Rectal smooth muscle tissue (tissue), 1 donor: ENCODE results near the gene EML4.

Experiments
- H3K27ac ChIP-seq: one replicate; pipeline ENCODE4 v1.7.0; 2013; ENCODE audit warnings: low read depth, low read length, inconsistent platforms
- H3K27me3 ChIP-seq: one replicate; pipeline ENCODE4 v1.7.0; 2013; ENCODE audit warnings: low read length; ENCODE audit not compliant: control insufficient read depth, insufficient read depth
- H3K36me3 ChIP-seq: one replicate; pipeline ENCODE4 v1.7.0; 2013; ENCODE audit warnings: low read length; ENCODE audit not compliant: control insufficient read depth, insufficient read depth
- H3K4me1 ChIP-seq: one replicate; pipeline ENCODE4 v1.7.0; 2013; ENCODE audit warnings: low read length; ENCODE audit not compliant: control insufficient read depth, insufficient read depth
- H3K4me3 ChIP-seq: one replicate; pipeline ENCODE4 v1.7.0; 2013; ENCODE audit warnings: low read length
- H3K9ac ChIP-seq: one replicate; pipeline ENCODE4 v1.7.0; 2013; ENCODE audit warnings: low read length

EML4 gene

DNA sequence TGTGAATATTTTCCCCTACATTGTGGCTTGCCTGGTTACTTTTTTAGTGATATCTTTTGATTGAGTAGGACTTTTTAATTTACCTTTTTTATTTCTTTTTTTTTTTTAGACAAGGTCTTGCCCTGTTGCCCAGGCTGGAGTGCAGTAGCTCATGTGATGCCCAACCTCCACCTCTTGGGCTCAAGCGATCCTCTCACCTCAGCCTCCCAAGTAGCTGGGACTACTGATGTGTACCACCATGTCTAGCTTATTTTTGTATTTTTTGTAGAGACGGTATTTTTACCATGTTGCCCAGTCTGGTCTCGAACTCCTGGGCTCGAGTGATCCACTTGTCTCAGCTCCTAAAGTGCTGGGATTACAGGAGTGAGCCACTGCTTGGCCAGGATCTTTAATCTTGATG lies 25.3 kb downstream of the EML4 start:
- Histone ChIP-seq H3K4me1 (no peaks in the 10 kb centered on the region), H3K36me3 (no peaks in the 10 kb centered on the region), H3K9ac (no peak overlapping the region), H3K4me3 (no peak overlapping the region), H3K27ac (no peak overlapping the region), H3K27me3 (no peaks in the 10 kb centered on the region)

DNA sequence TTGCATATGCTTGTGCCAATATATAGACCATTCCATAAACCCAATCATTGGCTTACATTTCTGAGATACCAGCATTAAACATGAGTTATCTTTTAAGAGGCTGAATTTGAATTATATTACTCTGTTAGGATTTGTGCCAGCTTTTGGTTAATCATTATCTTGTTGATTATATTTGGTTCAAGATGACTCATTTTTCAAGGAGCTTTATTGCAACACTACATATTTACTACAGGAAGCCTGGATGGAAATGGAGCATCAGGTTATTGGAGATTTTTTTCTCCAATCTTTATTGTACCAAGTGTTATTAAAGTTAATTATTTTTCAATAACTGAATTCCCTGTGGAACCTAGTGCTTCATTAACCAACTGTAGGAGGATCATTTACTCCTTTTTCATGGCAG lies 26.4 kb downstream of the EML4 start:
- H3K4me3 ChIP-seq: no peak overlapping the region
- H3K9ac ChIP-seq: no peak overlapping the region
- no peaks in the 10 kb centered on the region for H3K4me1 ChIP-seq
- H3K27me3 ChIP-seq: no peaks in the 10 kb centered on the region
- no peak overlapping the region for H3K27ac ChIP-seq
- no peaks in the 10 kb centered on the region for H3K36me3 ChIP-seq

DNA sequence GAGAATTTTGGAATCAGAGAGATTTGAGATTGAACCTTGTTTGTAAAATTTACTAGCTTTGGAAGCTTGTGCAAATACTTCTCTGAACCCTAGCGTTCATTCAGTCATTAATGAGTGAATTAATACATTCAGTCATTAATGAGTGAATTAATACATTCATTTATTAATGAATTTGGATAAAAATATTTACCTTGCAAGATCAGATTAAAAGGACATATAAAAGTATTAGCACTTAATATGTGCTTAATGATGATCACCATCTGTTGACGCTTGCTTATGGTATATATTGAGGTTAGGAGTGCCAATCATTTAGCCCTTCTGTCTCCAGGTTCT lies 26.9 kb downstream of the EML4 start:
- Histone ChIP-seq H3K4me3 (no peak overlapping the region), H3K4me1 (peaks cover 2% of the 10 kb centered on the region), H3K27ac (no peak overlapping the region), H3K9ac (no peak overlapping the region), H3K36me3 (no peaks in the 10 kb centered on the region), H3K27me3 (no peaks in the 10 kb centered on the region)

DNA sequence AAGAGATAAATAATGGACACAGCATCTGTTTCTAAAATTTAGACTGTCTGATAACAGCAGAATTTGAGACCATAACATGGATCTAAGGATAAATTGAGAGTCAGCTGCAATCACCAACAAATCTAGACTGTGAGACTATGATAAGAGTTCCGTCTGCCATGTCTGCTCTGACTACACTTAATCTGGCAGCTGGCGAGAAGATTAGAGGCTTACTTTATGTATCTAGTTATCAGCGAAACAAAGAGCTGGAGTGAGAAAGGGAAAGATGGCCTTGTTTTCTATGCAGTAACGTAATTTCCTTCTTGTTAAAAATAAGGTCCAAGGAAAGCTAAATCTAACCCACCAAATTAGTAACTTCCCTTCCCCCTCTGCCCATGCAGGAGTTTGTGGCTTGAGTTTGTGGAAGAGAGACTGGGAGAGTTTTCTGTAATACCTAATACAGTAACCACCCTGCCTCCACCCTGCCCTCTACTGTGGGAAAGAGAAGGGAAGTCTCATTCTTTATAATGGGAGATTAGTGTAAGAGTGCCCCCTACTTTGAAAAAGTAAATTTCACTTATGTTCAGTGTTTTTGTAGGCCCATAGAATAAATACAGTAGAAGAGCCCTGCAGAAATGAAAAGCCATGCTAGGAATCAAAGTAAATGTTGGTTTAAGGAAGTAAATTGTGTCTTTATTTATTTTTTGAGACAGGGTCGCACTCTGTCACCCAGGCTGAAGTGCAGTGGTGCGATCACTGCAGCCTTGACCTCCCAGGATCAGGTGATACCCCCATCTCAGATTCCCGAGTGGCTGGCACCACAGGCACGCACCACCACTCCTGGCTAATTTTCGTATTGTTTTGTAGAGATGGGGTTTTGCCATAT lies 27.5 kb downstream of the EML4 start:
- Histone ChIP-seq H3K27ac (no peak overlapping the region), H3K36me3 (no peaks in the 10 kb centered on the region), H3K4me3 (no peak overlapping the region), H3K9ac (no peak overlapping the region), H3K4me1 (peaks cover 2% of the 10 kb centered on the region), H3K27me3 (no peaks in the 10 kb centered on the region)

DNA sequence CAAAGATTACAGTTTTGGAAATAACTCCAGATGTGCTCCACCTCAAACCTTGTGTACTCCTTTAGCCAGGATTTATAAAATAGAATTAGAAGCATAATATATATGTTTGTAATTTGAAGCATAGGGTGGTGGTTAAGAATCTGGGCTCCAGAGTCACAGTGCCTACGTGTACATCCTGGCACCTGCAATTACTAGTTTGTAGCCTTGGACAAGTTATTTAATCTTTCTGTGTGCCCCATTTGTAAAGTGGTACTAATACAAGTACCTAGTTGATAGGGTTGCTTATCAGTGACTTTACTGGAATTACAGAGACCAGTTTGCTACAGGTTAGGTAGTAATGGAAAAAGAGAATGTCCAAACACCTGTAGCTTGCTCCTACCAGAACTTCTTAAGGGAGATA lies 28.6 kb downstream of the EML4 start:
- Histone ChIP-seq H3K4me1 (peaks cover 2% of the 10 kb centered on the region), H3K36me3 (no peaks in the 10 kb centered on the region), H3K27me3 (no peaks in the 10 kb centered on the region), H3K4me3 (no peak overlapping the region), H3K9ac (no peak overlapping the region), H3K27ac (no peak overlapping the region)

DNA sequence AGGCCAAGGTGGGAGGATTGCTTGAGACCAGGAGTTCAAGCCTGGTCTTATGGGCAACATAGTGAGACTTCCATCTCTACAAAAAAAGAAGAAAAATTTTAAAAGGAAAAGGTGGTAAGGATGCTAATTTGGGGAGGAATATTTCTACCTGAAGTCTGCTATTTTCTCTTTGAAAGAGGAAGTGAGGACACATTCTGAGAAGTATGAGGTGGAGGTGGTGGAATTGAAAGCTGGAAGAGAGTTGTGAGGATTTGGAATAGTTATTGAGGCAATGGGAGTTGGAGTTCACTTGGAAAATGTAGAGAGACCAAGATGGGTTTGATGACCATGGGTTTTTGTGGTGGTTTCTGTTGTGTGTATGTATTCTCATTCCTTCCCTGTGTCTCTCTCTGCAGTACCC lies 29.3 kb downstream of the EML4 start:
- Histone ChIP-seq H3K9ac (no peak overlapping the region), H3K36me3 (no peaks in the 10 kb centered on the region), H3K27me3 (no peaks in the 10 kb centered on the region), H3K4me3 (no peak overlapping the region), H3K27ac (no peak overlapping the region), H3K4me1 (peaks cover 2% of the 10 kb centered on the region)

DNA sequence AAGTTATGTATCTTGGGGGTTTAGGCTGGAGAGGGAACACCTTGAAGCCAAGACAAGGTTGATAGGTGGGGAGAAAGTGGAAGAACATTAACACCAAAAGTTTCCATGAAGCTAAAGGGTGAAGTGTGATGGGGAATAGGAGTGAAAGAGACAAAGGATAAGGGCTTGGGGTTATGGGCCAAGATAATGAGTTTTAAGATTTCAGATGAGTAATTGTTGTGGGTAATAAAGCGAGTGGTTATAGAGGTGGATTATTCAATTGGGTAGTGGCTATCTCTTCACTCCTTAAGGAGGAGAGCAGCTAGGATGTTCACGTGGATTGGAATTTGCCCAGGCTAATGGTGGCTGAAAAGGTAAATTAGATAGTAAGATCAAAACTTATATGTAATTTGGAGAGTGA lies 29.8 kb downstream of the EML4 start:
- H3K27ac ChIP-seq: no peak overlapping the region
- no peaks in the 10 kb centered on the region for H3K27me3 ChIP-seq
- H3K9ac ChIP-seq: no peak overlapping the region
- peaks cover 2% of the 10 kb centered on the region for H3K4me1 ChIP-seq
- no peaks in the 10 kb centered on the region for H3K36me3 ChIP-seq
- no peak overlapping the region for H3K4me3 ChIP-seq

DNA sequence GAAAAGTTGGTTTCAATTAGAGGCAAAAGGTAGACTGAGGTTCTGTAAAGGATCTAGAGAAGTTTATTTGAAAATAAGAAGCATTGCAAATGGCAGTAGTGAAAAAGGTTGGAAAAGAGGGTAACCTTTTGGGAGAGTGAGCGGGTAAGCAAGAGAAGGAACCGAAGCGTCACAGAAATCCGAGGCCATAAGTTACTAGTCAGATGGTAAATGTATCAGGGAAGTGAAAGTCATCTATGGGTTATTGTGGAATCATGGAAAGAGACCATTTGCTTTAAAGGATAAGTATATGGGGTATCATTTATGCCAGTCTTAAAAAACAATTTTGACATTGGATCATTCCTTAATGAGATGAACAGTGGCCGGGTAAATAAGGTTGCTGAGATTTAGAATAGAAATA lies 30.5 kb downstream of the EML4 start:
- Histone ChIP-seq H3K36me3 (no peaks in the 10 kb centered on the region), H3K9ac (no peak overlapping the region), H3K4me1 (peaks cover 2% of the 10 kb centered on the region), H3K4me3 (no peak overlapping the region), H3K27ac (no peak overlapping the region), H3K27me3 (no peaks in the 10 kb centered on the region)

DNA sequence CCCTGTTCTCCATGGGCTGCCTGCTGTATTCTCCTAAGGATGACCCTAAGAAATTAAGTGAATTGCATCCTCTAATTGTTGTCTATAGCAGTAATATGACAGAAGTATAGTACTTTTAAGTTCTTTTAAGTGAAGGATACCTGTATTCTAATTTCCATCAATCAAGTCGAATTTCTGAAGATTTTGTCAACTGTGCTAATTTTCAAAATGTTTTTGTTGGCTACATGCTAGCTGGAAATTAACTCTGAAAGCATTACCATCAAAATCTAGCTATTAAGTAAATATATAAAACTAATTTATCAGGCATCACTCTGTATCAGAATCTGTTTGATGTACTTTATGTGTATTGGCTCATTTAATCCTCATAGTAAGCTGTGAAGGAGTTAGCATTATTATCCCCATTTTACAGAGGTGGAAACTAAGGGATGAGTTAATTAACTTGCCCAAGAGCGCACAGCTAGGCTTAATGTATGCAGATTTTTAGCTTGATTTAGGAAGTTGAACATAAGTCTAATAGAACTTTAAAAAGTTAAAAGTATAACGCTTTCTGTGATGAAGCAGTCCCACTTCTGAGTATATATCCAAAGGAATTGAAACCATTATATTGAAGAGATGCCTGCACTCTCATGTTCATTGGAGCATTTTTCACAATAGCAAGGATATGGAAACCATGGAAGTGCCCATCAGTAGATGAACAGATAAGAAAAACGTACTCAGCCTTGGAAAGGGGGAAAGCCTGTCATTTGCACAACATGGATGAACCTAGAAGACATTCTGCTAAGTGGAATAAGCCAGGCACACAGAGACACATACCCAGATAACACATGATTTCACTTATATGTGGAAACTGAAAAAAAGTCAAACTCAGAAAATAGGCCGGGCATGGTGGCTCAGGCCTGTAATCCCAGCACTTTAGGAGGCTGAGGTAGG lies 32.0 kb downstream of the EML4 start:
- H3K27ac ChIP-seq: no peak overlapping the region
- H3K4me3 ChIP-seq: no peak overlapping the region
- H3K36me3 ChIP-seq: no peaks in the 10 kb centered on the region
- H3K27me3 ChIP-seq: no peaks in the 10 kb centered on the region
- no peak overlapping the region for H3K9ac ChIP-seq
- H3K4me1 ChIP-seq: peaks cover 2% of the 10 kb centered on the region

DNA sequence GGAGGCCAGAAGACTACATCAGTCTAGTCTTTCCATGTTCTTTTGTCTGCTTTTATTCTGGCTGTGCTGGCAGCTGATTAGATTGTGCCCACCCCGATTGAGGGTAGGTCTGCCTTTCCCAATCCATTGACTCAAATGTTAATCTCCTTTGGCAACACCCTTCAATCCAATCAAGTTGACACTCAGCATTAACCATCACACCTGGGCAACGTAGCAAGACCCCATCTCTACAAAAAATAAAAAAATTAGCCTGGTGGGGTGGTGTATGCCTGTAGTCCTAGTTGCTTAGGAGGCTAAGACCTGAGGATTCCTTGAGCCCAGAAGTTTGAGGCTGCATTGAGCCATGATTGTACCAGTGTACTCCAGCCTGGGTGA lies 33.5 kb downstream of the EML4 start:
- Histone ChIP-seq H3K9ac (no peak overlapping the region), H3K4me3 (no peak overlapping the region), H3K36me3 (no peaks in the 10 kb centered on the region), H3K27ac (no peak overlapping the region), H3K4me1 (peaks cover 2% of the 10 kb centered on the region), H3K27me3 (no peaks in the 10 kb centered on the region)

DNA sequence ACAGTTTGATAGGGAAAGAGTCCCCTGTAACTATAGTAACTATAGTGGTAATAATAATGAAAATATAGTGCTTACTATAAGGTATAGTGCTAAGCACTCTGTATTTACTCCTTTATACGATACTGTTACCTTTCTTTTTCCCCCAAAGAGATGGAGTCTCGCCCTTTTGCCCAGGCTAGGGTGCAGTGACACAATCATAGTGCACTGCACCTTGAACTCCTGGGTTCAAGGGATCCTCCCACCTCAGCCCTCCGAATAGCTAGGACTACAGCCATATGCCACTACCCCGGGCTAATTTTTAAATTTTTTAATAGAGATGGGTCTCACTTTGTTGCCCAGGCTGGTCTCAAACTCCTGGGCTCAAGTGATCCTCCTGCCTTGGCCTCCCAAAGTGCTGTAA lies 34.6 kb downstream of the EML4 start:
- no peak overlapping the region for H3K9ac ChIP-seq
- no peaks in the 10 kb centered on the region for H3K27me3 ChIP-seq
- no peak overlapping the region for H3K4me3 ChIP-seq
- H3K4me1 ChIP-seq: peaks cover 2% of the 10 kb centered on the region
- H3K27ac ChIP-seq: no peak overlapping the region
- no peaks in the 10 kb centered on the region for H3K36me3 ChIP-seq

DNA sequence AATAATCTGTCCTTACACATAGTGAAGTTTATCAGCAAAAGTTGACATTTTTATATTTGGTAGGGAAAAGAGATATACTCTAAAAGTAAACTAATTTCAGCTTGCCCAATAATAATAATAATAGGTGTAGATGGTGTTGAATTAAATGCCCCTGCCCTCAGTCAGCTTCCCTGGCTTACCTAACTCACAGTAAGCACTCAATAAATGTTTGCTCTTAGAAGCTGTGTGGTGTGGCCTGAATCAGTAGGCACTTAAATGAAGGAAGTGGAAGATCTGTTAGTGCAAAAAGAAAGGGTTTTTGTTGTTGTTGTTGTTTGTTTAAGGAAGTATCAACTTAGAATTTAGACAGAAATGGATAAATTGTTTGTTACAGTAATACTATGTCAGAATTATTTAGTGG lies 36.2 kb downstream of the EML4 start:
- no peak overlapping the region for H3K9ac ChIP-seq
- H3K4me3 ChIP-seq: no peak overlapping the region
- H3K4me1 ChIP-seq: peaks cover 2% of the 10 kb centered on the region
- H3K36me3 ChIP-seq: no peaks in the 10 kb centered on the region
- no peaks in the 10 kb centered on the region for H3K27me3 ChIP-seq
- H3K27ac ChIP-seq: no peak overlapping the region
